Tongue (tissue), 3 donors: ENCODE measurements around the gene SIMC1. TPM values are rescaled to one million over a fixed set of nuclear protein-coding genes. Genes with fewer than 3 reads are reported as not detected.

ENCODE experiments used
- DNase-seq: peaks from one replicate; pipeline ENCODE4 v3.0.0-alpha.2; 2015
- small RNA-seq: library from RNA; depleted of rRNA; stranded (forward); fragments of <200 nt; gene quantifications from one replicate; pipeline ENCODE3, GENCODE V24; 2014; ENCODE audit warnings: low replicate concordance
- total RNA-seq: library from RNA; depleted of rRNA; stranded (reverse); fragments of >200 nt; gene quantifications from one replicate; pipeline ENCODE4 v1.2.3, GENCODE V29; 2014

Gene SIMC1
- total RNA-seq, 1 donor from 2014 or later = 6.8 TPM

DNA sequence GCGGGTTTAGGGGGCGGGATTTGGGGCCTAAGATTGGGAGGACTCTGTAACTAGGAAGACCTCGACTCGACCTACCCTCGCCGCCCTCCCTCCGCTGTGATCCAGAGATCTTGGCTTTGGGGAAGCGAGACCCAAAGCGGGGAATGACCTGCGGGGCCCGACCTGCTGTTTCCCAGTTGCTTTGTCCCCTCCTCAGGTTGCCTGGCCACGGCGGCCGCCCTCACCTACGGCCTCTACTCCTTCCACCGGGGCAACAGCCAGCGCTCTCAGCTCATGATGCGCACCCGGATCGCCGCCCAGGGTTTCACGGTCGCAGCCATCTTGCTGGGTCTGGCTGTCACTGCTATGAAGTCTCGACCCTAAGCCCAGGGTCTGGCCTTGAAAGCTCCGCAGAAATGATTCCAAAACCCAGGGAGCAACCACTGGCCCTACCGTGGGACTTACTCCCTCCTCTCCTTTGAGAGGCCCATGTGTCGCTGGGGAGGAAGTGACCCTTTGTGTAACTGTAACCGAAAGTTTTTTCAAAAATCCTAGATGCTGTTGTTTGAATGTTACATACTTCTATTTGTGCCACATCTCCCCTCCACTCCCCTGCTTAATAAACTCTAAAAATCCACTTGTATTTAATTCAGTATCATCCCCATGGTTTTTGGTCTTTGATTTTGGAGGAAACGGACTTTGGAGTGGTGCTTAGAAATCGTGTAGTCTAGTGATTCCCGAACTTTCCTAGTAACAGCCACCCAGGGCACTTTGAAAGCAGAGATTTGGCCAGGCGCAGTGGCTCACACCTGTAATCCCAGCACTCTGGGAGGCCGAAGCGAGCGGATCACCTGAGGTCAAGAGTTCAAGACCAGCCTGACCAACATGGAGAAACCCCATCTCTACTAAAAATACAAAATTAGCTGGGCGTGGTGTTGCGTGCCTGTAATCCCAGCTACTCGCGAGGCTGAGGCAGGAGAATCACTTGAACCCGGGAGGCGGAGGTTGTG, 151.2 kb downstream of the SIMC1 start:
- no peak for DNase-seq

DNA sequence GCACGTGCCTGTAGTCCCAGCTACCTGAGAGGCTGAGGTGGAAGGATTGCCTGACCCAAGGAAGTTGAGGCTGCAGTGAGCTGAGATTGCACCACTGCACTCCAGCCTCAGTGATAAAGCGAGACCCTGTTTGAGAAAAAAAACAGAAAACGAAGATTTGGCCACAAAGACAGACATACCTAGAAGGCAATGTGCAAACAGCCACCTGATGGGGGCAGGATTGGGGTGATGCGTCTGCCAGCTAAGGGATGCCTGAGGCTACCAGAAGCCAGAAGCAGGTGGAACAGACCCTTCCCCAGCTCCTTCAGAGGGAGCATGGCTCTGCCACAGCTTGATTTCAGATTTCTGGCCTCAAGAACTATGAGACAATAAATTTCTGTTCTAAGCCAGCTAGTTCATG, 153.3 kb downstream of the SIMC1 start:
- no peak for DNase-seq

DNA sequence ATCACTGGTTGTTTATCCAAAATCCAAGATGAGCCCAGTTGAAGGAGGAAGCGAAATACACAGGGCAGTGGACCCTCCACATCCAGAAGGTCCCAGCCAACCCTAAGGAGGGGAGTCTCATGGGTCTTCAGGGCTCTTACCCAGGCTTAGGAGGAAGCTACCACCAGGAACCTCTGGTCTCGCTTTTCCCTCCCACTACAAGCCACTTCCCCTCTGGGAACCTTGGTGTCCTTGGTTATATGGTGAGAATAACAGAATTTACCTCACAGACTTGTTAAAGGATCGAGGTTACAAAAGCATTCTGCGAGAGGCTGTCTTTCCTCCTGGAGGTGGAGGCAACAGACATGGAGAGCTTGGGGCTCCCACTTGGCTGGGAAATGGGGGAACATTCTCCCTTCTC, 153.8 kb downstream of the SIMC1 start:
- DNase-seq = no peak

GRCh38 chr5:176392526-176392925, 154.3 kb downstream of the SIMC1 start:
- peak; percentile 14 for DNase-seq

DNA sequence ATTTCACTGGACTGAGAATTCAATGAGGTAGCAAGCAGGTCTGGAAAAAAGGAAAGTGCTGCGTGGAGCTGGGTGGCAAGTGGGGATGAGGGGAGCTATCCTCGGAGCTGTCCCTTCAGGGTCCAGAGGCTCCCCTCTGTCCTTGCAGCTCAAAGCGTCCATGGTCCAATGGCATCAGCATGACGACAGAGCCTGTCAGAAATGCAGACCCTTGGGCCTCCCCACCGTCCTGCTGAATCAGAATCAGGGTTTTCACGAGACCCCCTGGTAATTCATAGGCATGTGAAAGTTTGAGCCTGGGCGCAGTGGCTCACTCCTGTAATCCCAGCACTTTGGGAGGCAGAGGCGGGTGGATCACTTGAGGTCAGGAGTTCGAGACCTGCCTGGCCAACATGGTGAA, 155.9 kb downstream of the SIMC1 start:
- DNase-seq = no peak

DNA sequence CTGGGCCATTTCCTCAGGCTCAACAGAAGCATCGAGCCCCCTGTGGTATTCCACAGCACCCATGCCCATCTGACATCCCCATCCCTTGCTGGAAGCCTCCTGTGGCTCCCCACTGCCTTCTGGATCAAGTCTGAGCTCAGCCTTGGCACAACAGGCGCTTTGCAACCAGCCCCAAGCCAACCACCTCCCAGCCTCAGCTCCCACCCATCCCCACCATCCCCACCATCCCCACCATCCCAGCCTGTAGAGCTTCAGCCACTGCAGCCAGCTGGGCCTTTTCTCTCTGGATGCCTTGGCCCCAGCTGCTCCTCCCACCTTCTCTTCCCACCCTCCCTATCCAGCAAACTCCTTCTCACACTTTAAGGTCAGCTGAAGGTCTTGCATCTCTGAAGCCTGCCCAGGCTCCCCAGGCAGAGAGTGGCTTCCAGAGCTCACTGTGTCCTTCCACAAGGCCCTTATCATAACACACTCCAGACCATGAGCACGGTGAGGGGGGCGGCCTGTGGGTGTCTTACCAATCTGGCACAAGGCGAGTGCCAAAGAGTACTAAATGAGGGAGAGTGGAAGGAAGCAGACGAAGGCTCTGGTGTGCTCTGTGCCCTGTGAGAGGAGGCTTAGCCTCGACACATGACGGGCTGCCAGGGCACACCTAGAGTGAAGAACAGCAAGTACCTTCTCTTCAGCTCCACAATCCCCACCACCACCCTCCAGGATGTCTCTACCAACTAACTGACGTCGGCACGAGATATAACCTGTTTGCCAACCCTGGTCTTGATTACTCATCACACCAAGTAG, 156.9 kb downstream of the SIMC1 start:
- no peak for DNase-seq

Small RNAs within 50 kb of the gene (small RNA-seq; reads per million reads assigned to genes)
- gene MIR1271 = 1.8 reads per million, percentile 89 among the genes with 10 or more reads in this experiment

Other genes starting within 250 kb of the SIMC1 start
- gene KIAA1191, start 123.3 kb downstream of the SIMC1 start, total RNA-seq = 31.7 TPM
- gene ARL10, start 127.1 kb downstream of the SIMC1 start, total RNA-seq = 10.6 TPM
- gene NOP16, start 150.2 kb downstream of the SIMC1 start, total RNA-seq = 4.6 TPM
- 90.5 TPM for gene HIGD2A, start 150.3 kb downstream of the SIMC1 start, total RNA-seq
- 84.7 TPM for gene CLTB, start 178.1 kb downstream of the SIMC1 start, total RNA-seq
- 24.2 TPM for gene FAF2, start 210.0 kb downstream of the SIMC1 start, total RNA-seq